Activated naive CD8-positive, alpha-beta T cell treated with anti-CD3 and anti-CD28 coated beads, Interleukin-2, amount 10 ng/mL, durations not matched to agents 7 days and 5 days (primary cell): ENCODE results near the gene TAF13. TPM values are rescaled to one million over a fixed set of nuclear protein-coding genes. Genes with fewer than 3 reads are reported as not detected.
"Not testable (repeated sequence)": the region's sequence is repeated elsewhere in the genome, so short reads cannot be mapped to it uniquely, and the experiment has no call there.

ENCODE experiments used
- ATAC-seq: fragments of 150-1000 bp; cut with Tn5 transposase; one replicate; pipeline ENCODE4 v1.10.0; 2021; ENCODE audit warnings: low read depth, moderate library complexity
- POLR2A ChIA-PET: fragments of 350-600 bp; sonication (Branson Sonifier 250); formaldehyde crosslinking; loops from one replicate; lab custom pipeline; 2021; ENCODE audit warnings: antibody characterized with exemption; lab: Charles Lee
- DNase-seq: peaks from one replicate; pipeline ENCODE4 v3.0.0; 2021
- H3K27ac Mint-ChIP-seq: one replicate; pipeline ENCODE4 v1.8.0; 2022; ENCODE audit warnings: mild to moderate bottlenecking, mixed read lengths
- H3K27me3 Mint-ChIP-seq: one replicate; pipeline ENCODE4 v1.8.0; 2022; ENCODE audit warnings: mild to moderate bottlenecking, moderate library complexity, mixed read lengths
- H3K36me3 Mint-ChIP-seq: one replicate; pipeline ENCODE4 v1.8.0; 2021; ENCODE audit warnings: mild to moderate bottlenecking, mixed read lengths
- H3K4me1 Mint-ChIP-seq: one replicate; pipeline ENCODE4 v1.8.0; 2021; ENCODE audit warnings: mixed read lengths
- H3K4me3 Mint-ChIP-seq: one replicate; pipeline ENCODE4 v1.8.0; 2022; ENCODE audit warnings: mild to moderate bottlenecking, moderate library complexity, mixed read lengths
- H3K9me3 Mint-ChIP-seq: one replicate; pipeline ENCODE4 v1.8.0; 2021; ENCODE audit warnings: mixed read lengths
- total RNA-seq, 2 experiments: library from RNA; stranded (reverse); gene quantifications; one replicate each; pipeline ENCODE4 v1.2.3, GENCODE V29; 2021

The TAF13 gene
- total RNA-seq, 2 experiments from 2014 or later: 17.3 to 19.0 TPM

DNA sequence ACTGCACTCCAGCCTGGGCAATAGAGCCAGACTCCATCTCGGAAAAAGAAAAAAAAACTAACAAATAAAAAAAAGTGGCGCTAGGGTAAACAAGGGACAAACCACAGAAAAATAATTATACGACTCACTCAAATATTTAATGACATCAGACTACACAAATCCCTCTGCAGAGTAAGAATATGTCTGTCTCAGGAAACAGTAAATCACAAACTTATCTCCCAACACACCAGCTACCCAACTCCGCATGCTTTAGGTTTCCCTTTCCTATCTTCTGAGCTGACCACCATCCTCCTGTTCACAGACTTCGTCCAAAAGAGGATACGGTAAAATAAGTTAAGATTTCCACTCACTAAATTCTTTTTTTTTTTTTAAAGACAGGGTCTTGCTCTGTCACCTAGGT is 50.1 kb downstream of the TAF13 start:
- Mint-ChIP-seq H3K27ac (no peak overlapping the region), H3K4me1 (peaks cover 5% of the 10 kb centered on the region), H3K27me3 (no peaks in the 10 kb centered on the region), H3K9me3 (no peaks in the 10 kb centered on the region), H3K36me3 (no peaks in the 10 kb centered on the region), H3K4me3 (no peak overlapping the region)
- no peak for DNase-seq
- POLR2A ChIA-PET: no interaction called here
- ATAC-seq: no peak

DNA sequence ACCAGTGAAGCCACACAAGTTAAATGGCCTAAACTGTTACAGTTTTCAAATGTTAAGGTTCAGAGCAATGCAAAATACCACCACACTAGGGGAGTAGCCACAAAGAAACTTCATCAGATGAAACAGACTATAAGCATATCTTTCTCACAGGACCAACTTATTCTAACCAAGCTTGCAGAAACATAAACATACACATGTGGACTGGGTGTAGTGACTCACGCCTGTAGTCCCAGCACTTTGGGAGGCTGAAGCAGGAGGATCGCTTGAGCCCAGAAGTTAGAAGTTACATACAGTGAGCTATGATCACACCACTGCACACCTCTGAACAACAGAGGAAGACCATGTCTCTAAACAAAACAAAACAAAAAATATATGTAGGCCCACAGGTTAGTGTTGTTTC is 51.2 kb downstream of the TAF13 start:
- Mint-ChIP-seq H3K36me3 (peaks cover 1% of the 10 kb centered on the region), H3K4me1 (peaks cover 3% of the 10 kb centered on the region), H3K27me3 (no peaks in the 10 kb centered on the region), H3K4me3 (no peak overlapping the region), H3K9me3 (no peaks in the 10 kb centered on the region), H3K27ac (no peak overlapping the region)
- ATAC-seq: no peak
- DNase-seq: no peak
- POLR2A ChIA-PET: no interaction called here

DNA sequence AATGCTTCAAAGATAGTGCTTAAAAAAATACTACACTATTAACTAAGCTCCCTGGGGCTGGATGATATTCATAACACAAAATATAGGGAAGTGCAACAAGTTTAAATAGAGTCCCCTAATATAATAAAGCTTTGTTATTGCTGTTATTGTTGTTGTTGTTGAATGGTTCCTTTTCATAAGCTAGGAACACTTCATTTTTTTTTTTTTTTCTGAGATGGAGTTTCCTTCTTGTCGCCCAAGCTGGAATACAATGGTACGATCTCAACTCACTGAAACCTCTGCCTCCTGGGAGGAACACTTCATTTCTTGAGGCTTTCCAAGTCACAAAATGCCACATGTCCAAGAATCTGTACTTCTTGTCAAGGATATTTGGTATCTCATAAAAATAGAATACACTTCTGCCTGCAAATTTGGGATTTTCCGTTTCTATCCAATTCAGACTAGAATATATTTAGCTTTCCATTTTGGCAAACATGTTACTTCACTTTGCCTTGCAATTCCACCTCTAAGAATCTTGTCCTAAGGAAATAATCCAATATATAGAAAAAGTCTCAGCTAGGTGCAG is 55.0 kb downstream of the TAF13 start:
- no peaks in the 10 kb centered on the region for H3K27me3 Mint-ChIP-seq
- ATAC-seq (no peak), DNase-seq (no peak)
- H3K4me1 Mint-ChIP-seq: peaks cover 3% of the 10 kb centered on the region
- H3K27ac Mint-ChIP-seq: no peak overlapping the region
- H3K4me3 Mint-ChIP-seq: no peak overlapping the region
- POLR2A ChIA-PET: no interaction called here
- H3K9me3 Mint-ChIP-seq: no peaks in the 10 kb centered on the region
- peaks cover 17% of the 10 kb centered on the region for H3K36me3 Mint-ChIP-seq

DNA sequence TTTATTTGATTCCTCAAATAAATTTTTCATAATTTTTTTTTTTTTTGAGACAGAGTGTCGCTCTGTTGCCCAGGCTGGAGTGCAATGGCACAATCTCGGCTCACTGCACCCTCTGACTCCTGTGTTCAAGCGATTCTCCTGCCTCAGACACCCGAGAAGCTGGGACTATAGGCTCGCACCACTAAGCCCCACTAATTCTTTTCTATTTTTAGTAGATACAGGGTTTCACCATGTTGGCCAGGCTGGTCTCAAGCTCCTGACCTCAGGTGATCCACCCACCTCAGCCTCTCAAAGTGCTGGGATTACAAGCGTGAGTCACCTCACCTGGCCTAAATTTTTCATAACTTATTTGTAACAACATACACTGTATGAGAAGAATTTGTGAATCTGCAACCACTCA is 58.1 kb downstream of the TAF13 start:
- H3K4me3 Mint-ChIP-seq, H3K27ac Mint-ChIP-seq, DNase-seq, H3K27me3 Mint-ChIP-seq, H3K9me3 Mint-ChIP-seq, H3K4me1 Mint-ChIP-seq, ATAC-seq, POLR2A ChIA-PET: not testable (repeated sequence)
- peaks cover 19% of the 10 kb centered on the region for H3K36me3 Mint-ChIP-seq

DNA sequence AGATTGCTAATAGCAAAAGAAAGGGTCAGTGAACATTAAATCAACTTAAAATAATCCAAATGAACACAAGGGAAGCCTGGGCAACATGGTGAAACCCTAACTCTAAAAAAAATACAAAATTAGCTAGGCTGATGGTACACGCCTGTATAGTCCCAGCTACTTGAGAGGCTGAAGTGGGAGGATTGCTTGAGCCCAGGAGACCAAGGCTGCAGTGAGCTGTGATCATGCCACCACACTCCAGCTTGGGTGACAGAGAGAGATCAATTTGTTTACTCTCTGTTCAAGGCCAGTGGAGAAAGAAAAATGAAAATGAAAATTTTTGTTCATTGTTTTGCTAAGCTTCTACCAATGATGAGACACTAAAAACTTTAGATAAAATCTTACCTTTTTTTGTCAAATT is 58.7 kb downstream of the TAF13 start:
- POLR2A ChIA-PET: no interaction called here
- Mint-ChIP-seq H3K4me3 (no peak overlapping the region), H3K27me3 (no peaks in the 10 kb centered on the region), H3K9me3 (no peaks in the 10 kb centered on the region), H3K27ac (no peak overlapping the region), H3K36me3 (peaks cover 19% of the 10 kb centered on the region), H3K4me1 (no peaks in the 10 kb centered on the region)
- no peak for DNase-seq
- ATAC-seq: no peak

Other genes with a start within 250 kb of the TAF13 start
- gene AKNAD1, start 218.9 kb downstream of the TAF13 start, total RNA-seq: not detected
- gene GPSM2, start 199.0 kb downstream of the TAF13 start, total RNA-seq: 10 to 100 TPM; 27.9 to 34.2 TPM
- 10 to 100 TPM; 18.7 to 19.3 TPM for gene CLCC1, start 112.5 kb downstream of the TAF13 start, total RNA-seq
- 10 to 100 TPM; 12.4 to 14.7 TPM for gene WDR47, start 33.9 kb downstream of the TAF13 start, total RNA-seq
- gene TMEM167B, start 14.8 kb upstream of the TAF13 start, total RNA-seq: 10 to 100 TPM; 30.9 to 32.5 TPM
- 1 to 10 TPM; 5.3 to 6.1 TPM for gene ELAPOR1, start 38.1 kb upstream of the TAF13 start, total RNA-seq
- gene SARS1, start 137.9 kb upstream of the TAF13 start, total RNA-seq: 100 to 1,000 TPM; 176 to 184 TPM
- 1 to 10 TPM; 6.3 to 6.9 TPM for gene CELSR2, start 173.5 kb upstream of the TAF13 start, total RNA-seq
- 10 to 100 TPM; 27.9 to 30.5 TPM for gene PSRC1, start 207.1 kb upstream of the TAF13 start, total RNA-seq
- not detected for gene MYBPHL, start 231.0 kb upstream of the TAF13 start, total RNA-seq